HG03432 (cell line): Measurements from ENCODE around the gene KIF1B.
"Not testable (repeated sequence)": the region's sequence is repeated elsewhere in the genome, so short reads cannot be mapped to it uniquely, and the experiment has no call there.

Source experiments
- ATAC-seq: cut with Tn5 transposase; IDR thresholded peaks from one replicate; pipeline ENCODE4 v1.9.1; 2021; ENCODE audit warnings: mild to moderate bottlenecking, moderate library complexity; ENCODE audit not compliant: unreplicated experiment

Gene KIF1B

GRCh38 chr1:10229903-10230302, 19.5 kb downstream of the KIF1B start:
- ATAC-seq, result no peak

GRCh38 chr1:10232163-10232562, 21.8 kb downstream of the KIF1B start:
- no peak for ATAC-seq

GRCh38 chr1:10236405-10237156, 26.2 kb downstream of the KIF1B start:
- ATAC-seq, result no peak

- ATAC-seq, result no peak
Measured at GRCh38 chr1:10237157-10237539, 26.8 kb downstream of the KIF1B start.

GRCh38 chr1:10242135-10242534, 31.8 kb downstream of the KIF1B start:
- no peak for ATAC-seq

- ATAC-seq, result no peak
Measured at GRCh38 chr1:10242811-10243210, 32.4 kb downstream of the KIF1B start.

- no peak for ATAC-seq
Measured at GRCh38 chr1:10245674-10246073, 35.3 kb downstream of the KIF1B start.

- ATAC-seq, result no peak
Measured at GRCh38 chr1:10249808-10250457, 39.6 kb downstream of the KIF1B start.

GRCh38 chr1:10250663-10251062, 40.3 kb downstream of the KIF1B start:
- no peak for ATAC-seq

GRCh38 chr1:10251325-10252108, 41.1 kb downstream of the KIF1B start:
- not testable (repeated sequence) for ATAC-seq

- no peak for ATAC-seq
Measured at GRCh38 chr1:10252508-10252907, 42.1 kb downstream of the KIF1B start.

GRCh38 chr1:10253149-10253548, 42.8 kb downstream of the KIF1B start:
- ATAC-seq, result no peak

GRCh38 chr1:10253755-10254154, 43.4 kb downstream of the KIF1B start:
- no peak for ATAC-seq

- no peak for ATAC-seq
Measured at GRCh38 chr1:10257851-10258250, 47.5 kb downstream of the KIF1B start.

- not testable (repeated sequence) for ATAC-seq
Measured at GRCh38 chr1:10259547-10259946, 49.2 kb downstream of the KIF1B start.

GRCh38 chr1:10263450-10264082, 53.2 kb downstream of the KIF1B start:
- no peak for ATAC-seq

- ATAC-seq, result no peak
Measured at GRCh38 chr1:10265027-10265426, 54.7 kb downstream of the KIF1B start.

GRCh38 chr1:10265900-10266299, 55.5 kb downstream of the KIF1B start:
- ATAC-seq, result no peak

GRCh38 chr1:10267319-10267718, 56.9 kb downstream of the KIF1B start:
- no peak for ATAC-seq

GRCh38 chr1:10267921-10268320, 57.6 kb downstream of the KIF1B start:
- ATAC-seq, result no peak

- no peak for ATAC-seq
Measured at GRCh38 chr1:10271090-10271489, 60.7 kb downstream of the KIF1B start.
